Activated CD4-positive, alpha-beta T cell treated with anti-CD3 and anti-CD28 coated beads, Interleukin-2, amount 10 ng/mL, durations not matched to agents 7 days and 5 days (primary cell): ENCODE data around the gene BRDT. TPM values are rescaled to one million over a fixed set of nuclear protein-coding genes. Genes with fewer than 3 reads are reported as not detected.

Experiments
- CTCF ChIA-PET: fragments of 350-600 bp; sonication (Branson Sonifier 250); formaldehyde crosslinking; loops from one replicate; lab custom pipeline; 2021; ENCODE audit warnings: antibody characterized with exemption; lab: Charles Lee
- POLR2A ChIA-PET: fragments of 350-600 bp; sonication (Branson Sonifier 250); formaldehyde crosslinking; loops from one replicate; lab custom pipeline; 2021; ENCODE audit warnings: antibody characterized with exemption; lab: Charles Lee
- DNase-seq: peaks from one replicate; pipeline ENCODE4 v3.0.0-alpha.2; 2020
- H3K27ac Mint-ChIP-seq: one replicate; pipeline ENCODE4 v1.8.0; 2021; ENCODE audit warnings: mild to moderate bottlenecking, moderate library complexity, mixed read lengths
- H3K27me3 Mint-ChIP-seq: one replicate; pipeline ENCODE4 v1.8.0; 2021; ENCODE audit warnings: mixed read lengths
- H3K36me3 Mint-ChIP-seq: one replicate; pipeline ENCODE4 v1.8.0; 2021; ENCODE audit warnings: low read depth, mixed read lengths
- H3K4me1 Mint-ChIP-seq: one replicate; pipeline ENCODE4 v1.8.0; 2021; ENCODE audit warnings: mixed read lengths
- H3K4me3 Mint-ChIP-seq: one replicate; pipeline ENCODE4 v1.8.0; 2021; ENCODE audit warnings: mild to moderate bottlenecking, moderate library complexity, mixed read lengths
- H3K9me3 Mint-ChIP-seq: one replicate; pipeline ENCODE4 v1.8.0; 2021; ENCODE audit warnings: mixed read lengths
- total RNA-seq, 2 experiments: library from RNA; stranded (reverse); gene quantifications; one replicate each; pipeline ENCODE4 v1.2.3, GENCODE V29; 2021

The BRDT gene
- total RNA-seq, 2 experiments from 2014 or later: not detected

DNA sequence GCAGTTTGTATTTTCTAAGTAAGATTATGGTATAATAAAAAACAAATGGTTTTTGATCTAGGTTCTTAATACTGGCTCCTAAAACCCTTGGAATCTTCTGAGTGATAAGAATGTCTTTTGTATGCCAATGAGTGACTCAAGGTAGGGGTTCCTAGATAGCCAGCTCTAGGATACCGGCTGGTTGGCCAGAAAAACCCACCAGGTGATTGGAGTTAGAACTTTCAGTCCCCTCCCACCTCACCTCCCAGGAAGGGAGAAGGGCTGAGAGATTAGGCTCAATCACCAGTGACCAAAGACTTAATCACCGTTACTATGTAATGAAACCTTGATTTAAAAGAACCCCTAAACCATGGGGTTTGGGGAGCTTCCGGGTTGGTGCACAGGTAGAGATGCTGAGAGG, 8.7 kb upstream of the BRDT start:
- no peaks in the 10 kb centered on the region for H3K9me3 Mint-ChIP-seq
- POLR2A ChIA-PET: no interaction called here
- no peak for DNase-seq
- no peaks in the 10 kb centered on the region for H3K4me1 Mint-ChIP-seq
- H3K4me3 Mint-ChIP-seq: no peak overlapping the region
- H3K36me3 Mint-ChIP-seq: no peaks in the 10 kb centered on the region
- H3K27ac Mint-ChIP-seq: no peak overlapping the region
- H3K27me3 Mint-ChIP-seq: no peaks in the 10 kb centered on the region
- CTCF ChIA-PET: interaction anchor here (0.6 kb wide), 2 partner anchors 259 to 860 kb away, joined by 3 read pairs; no protein-coding TSS in a partner anchor

DNA sequence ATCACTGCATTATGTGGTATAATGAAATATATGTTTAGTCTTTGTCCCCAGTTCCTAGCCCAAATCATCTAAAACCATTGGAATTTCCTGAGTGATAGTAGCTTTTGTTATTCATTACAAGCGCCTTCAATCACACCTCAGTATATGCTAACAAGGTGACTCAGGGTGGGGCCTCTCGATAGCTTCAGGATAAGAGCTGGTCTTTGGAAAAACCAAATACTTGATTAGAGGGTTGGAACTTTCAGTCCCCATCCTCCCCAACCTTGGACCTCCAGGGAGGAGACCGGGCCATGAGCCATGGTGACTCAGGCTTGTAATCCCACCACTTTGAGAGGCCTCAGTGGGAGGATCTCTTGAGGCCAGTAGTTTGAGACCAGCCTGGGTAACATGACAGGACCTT, 5.1 kb upstream of the BRDT start:
- Mint-ChIP-seq H3K4me3 (no peak overlapping the region), H3K9me3 (peaks cover 14% of the 10 kb centered on the region), H3K4me1 (peaks cover 17% of the 10 kb centered on the region), H3K36me3 (peaks cover 2% of the 10 kb centered on the region), H3K27ac (no peak overlapping the region), H3K27me3 (no peaks in the 10 kb centered on the region)
- ChIA-PET CTCF (interaction anchor here (1.1 kb wide), 1 partner anchor 10 kb away, joined by 3 read pairs; no protein-coding TSS in a partner anchor), POLR2A (no interaction called here)
- DNase-seq: no peak

DNA sequence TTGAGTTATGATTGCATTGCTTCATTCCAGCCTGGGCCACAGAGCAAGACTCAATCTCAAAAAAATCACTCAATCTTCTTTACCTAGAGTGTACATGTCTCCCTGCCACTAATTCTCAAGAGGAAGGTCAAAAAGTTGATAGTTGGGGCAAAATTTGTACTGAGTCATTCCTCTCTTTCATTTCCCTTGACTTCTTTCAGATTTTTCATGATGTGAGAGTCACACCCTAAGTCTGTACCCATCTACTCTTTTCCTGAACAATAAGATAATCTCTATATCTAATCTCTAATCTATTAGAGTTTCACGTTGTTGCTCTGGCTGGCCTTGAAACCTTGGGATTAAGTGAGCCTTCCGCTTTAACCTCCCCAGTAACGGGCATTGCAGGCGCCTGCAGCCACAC, 1.1 kb upstream of the BRDT start:
- CTCF ChIA-PET: no interaction called here
- peaks cover 18% of the 10 kb centered on the region for H3K4me1 Mint-ChIP-seq

DNA sequence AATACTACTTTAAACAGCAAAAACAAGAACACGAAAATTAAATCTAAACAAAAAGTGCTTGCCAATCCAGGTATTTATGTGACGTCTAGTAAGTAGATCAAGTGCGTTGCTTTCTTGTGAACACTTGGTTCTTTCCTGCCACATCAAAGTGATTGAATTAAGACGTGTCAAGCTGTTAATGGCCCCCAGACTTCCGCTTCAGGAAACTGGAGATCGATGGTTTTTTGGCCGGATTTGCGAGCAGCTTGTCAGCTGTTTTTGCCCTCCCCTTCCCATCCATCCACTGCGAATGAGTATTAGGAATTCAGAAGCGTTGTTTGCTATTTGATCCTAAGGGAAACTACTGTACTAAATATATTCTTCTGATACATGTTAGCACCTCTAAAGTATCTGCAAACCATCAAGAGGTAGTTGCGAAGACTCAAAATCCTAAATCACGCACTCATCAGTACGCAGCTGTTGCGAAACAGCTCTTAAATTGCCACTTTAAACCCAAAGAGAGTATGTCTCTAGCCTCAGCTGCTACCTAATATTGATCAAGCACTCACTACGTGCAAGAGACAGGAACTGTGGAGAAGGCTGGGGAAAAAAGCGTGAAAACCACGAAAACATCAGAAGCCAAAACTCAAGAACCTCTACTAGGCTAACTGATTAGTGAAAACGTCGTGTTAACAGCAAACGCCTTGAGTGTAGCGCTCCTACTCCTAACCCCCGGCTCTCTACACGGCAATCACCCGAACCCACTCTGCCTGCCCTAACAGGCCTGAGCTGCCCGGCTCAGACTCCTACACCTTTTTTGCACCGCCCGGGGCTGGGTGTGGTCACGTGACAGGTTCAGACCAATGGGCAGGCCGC, 473 bp upstream of the BRDT start:
- H3K36me3 Mint-ChIP-seq: peaks cover 5% of the 10 kb centered on the region
- peak; percentile 35 for DNase-seq
- peaks cover 18% of the 10 kb centered on the region for H3K4me1 Mint-ChIP-seq
- ChIA-PET CTCF (no interaction called here), POLR2A (no interaction called here)
- H3K27ac Mint-ChIP-seq: peak overlapping the region; percentile 82
- peaks cover 20% of the 10 kb centered on the region for H3K9me3 Mint-ChIP-seq
- H3K4me3 Mint-ChIP-seq: peak overlapping the region; percentile 17
- H3K27me3 Mint-ChIP-seq: peaks cover 2% of the 10 kb centered on the region

More for the DNA sequence above, 1.1 kb upstream of the BRDT start:
- Mint-ChIP-seq H3K27me3 (peaks cover 2% of the 10 kb centered on the region), H3K9me3 (peaks cover 20% of the 10 kb centered on the region), H3K4me3 (peak overlapping the region; percentile 17), H3K36me3 (peaks cover 5% of the 10 kb centered on the region), H3K27ac (peak overlapping the region; percentile 82)
- POLR2A ChIA-PET: no interaction called here
- DNase-seq: no peak

DNA sequence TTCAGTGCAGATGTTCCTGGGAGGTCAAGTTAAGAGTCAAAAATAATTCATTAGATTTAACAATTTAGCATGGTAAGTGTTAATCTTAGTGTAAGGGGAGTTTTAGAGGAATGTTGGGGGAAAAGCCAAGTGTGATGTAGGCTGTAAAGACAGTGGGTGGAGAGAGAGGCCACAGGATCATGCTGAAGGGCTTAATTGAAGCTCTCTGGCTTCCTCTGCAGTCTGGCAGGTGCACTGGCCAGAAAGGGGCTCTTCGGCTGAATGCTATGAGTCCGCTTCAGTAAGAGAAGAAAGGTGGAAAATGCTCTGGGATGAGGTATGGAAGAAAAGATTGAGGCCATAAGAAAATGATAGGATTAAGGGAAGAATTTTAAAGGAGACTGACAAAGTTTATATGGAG, 3.0 kb downstream of the BRDT start:
- ChIA-PET POLR2A (interaction anchor here (0.6 kb wide), 1 partner anchor 433 kb away, joined by 3 read pairs; no protein-coding TSS in a partner anchor), CTCF (no interaction called here)
- DNase-seq: no peak
- Mint-ChIP-seq H3K27me3 (peaks cover 2% of the 10 kb centered on the region), H3K36me3 (peaks cover 5% of the 10 kb centered on the region), H3K4me3 (no peak overlapping the region), H3K9me3 (peaks cover 16% of the 10 kb centered on the region), H3K4me1 (peaks cover 15% of the 10 kb centered on the region), H3K27ac (no peak overlapping the region)

DNA sequence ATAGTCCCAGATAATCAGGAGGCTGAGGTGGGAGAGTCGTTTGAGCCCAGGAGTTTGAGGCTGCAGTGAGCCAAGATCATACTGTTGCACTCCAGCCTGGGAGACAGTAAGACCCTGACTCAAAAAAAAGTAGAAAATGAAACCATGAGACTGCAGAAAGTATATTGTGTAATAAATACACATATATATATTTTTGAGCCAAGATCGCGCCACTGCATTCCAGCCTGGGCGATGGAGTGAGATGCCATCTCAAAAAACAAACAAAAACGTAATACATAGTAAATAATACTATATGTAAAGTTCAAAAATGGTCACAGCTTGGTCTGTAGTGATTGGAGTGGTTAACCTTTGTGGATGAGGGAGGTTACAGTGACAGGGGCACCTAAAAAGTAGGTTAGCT, 9.7 kb downstream of the BRDT start:
- peaks cover 5% of the 10 kb centered on the region for H3K27me3 Mint-ChIP-seq
- DNase-seq: no peak
- no peaks in the 10 kb centered on the region for H3K36me3 Mint-ChIP-seq
- H3K9me3 Mint-ChIP-seq: no peaks in the 10 kb centered on the region
- no peak overlapping the region for H3K27ac Mint-ChIP-seq
- no peak overlapping the region for H3K4me3 Mint-ChIP-seq
- ChIA-PET CTCF (interaction anchor here (0.7 kb wide), 1 partner anchor 30 kb away, joined by 3 read pairs; no protein-coding TSS in a partner anchor), POLR2A (no interaction called here)
- no peaks in the 10 kb centered on the region for H3K4me1 Mint-ChIP-seq

DNA sequence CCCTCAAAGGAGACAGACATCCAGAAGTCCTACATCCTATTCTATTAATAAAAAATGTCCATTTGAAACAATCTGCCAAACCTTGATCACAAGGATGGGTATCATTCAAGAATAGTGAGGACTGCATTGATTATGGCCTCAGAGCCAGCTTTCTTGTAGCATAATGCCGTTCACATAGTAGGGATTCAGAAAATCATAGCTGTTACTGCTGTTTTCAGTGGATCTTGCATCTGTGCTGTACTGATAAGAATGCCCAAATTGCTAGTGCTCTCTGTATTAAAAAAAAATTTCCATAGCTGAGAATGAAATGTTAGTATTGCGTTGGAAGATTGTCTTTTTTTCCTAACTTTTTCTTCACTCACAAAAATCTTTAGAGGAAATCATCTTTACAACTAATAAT, 19.1 kb downstream of the BRDT start:
- H3K9me3 Mint-ChIP-seq: peaks cover 3% of the 10 kb centered on the region
- POLR2A ChIA-PET: no interaction called here
- no peak overlapping the region for H3K4me3 Mint-ChIP-seq
- no peaks in the 10 kb centered on the region for H3K36me3 Mint-ChIP-seq
- peaks cover 2% of the 10 kb centered on the region for H3K27me3 Mint-ChIP-seq
- no peak overlapping the region for H3K27ac Mint-ChIP-seq
- no peak for DNase-seq
- H3K4me1 Mint-ChIP-seq: no peaks in the 10 kb centered on the region
- CTCF ChIA-PET: no interaction called here

DNA sequence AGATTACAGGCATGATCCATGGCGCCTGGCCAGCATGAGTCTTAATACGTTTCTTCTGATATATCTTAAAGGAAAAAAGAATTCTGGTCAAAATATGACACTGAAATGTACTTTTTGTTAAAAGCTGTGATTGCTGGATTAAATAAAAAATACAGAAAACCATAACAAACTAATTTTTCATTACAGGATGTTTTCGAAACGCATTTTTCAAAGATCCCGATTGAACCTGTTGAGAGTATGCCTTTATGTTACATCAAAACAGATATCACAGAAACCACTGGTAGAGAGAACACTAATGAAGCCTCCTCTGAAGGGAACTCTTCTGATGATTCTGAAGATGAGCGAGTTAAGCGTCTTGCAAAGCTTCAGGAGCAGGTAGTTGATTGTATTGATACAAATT, 30.2 kb downstream of the BRDT start:
- Mint-ChIP-seq H3K4me1 (no peaks in the 10 kb centered on the region), H3K36me3 (no peaks in the 10 kb centered on the region), H3K27me3 (peaks cover 11% of the 10 kb centered on the region), H3K9me3 (no peaks in the 10 kb centered on the region), H3K27ac (no peak overlapping the region), H3K4me3 (no peak overlapping the region)
- ChIA-PET CTCF (interaction anchor here (1.2 kb wide), 1 partner anchor 13 kb away, joined by 3 read pairs; no protein-coding TSS in a partner anchor), POLR2A (no interaction called here)
- DNase-seq: no peak

DNA sequence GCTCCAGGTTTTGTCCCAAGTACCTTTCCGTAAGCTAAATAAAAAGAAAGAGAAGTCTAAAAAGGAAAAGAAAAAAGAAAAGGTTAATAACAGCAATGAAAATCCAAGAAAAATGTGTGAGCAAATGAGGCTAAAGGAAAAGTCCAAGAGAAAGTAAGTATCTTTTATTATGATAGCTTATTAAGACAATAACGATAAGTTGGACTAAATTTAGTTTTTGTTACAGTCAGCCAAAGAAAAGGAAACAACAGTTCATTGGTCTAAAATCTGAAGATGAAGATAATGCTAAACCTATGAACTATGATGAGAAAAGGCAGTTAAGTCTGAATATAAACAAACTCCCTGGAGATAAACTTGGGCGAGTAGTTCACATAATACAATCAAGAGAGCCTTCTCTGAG, 31.5 kb downstream of the BRDT start:
- no peaks in the 10 kb centered on the region for H3K9me3 Mint-ChIP-seq
- H3K27ac Mint-ChIP-seq: no peak overlapping the region
- H3K4me3 Mint-ChIP-seq: no peak overlapping the region
- CTCF ChIA-PET: interaction anchor here (0.8 to 1.2 kb wide), 2 partner anchors 9 to 14 kb away, joined by 3 to 4 read pairs; no protein-coding TSS in a partner anchor
- POLR2A ChIA-PET: no interaction called here
- DNase-seq: no peak
- H3K4me1 Mint-ChIP-seq: no peaks in the 10 kb centered on the region
- H3K27me3 Mint-ChIP-seq: peaks cover 11% of the 10 kb centered on the region
- no peaks in the 10 kb centered on the region for H3K36me3 Mint-ChIP-seq

DNA sequence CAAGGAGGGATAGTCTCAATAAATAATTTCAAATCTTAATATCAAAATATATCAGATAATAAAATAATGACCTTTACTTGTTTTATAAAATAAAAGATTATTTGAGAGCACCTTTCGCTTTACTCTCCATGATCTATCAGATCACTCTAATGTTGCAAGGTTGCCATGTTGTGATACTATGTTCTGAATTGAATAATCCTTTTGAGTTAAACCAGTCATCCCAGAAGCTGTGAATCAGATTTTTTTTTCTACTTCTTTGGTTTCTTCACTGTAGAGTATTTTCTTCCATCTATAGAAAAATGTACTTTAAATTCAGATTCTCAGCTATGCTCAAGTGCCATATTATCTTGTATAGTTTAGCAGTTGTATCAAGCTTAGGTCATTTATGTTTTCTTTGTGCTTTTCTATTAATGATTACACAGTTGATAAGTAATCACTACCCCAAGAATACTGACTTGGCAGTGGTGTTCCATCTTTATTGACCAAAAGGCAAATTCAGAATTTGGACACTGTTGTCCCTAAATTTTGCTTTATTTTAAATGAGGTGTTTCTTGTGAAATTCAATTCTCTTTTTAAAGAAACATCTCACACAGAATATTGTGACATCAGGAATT, 32.9 kb downstream of the BRDT start:
- POLR2A ChIA-PET: no interaction called here
- Mint-ChIP-seq H3K27me3 (peaks cover 6% of the 10 kb centered on the region), H3K9me3 (no peaks in the 10 kb centered on the region), H3K4me3 (no peak overlapping the region), H3K4me1 (no peaks in the 10 kb centered on the region), H3K36me3 (no peaks in the 10 kb centered on the region), H3K27ac (no peak overlapping the region)
- CTCF ChIA-PET: no interaction called here
- no peak for DNase-seq

DNA sequence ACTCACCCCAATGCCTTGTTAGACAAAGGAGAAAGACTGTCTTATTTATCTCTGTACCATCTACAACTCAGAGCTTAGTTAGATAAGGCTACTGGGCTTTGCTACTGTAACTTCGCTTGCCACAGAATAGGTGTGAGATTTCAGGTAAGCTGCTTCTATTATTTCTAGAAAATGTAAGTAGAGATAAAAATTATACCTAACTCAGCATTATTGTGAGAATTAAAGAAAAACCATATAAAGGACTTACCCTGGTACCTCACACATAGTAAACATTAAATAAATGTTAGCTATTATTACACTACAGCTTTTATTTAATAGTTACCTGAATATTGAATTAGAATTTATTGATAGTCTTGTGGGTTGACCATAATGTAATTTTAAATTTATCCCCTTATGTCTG, 44.1 kb downstream of the BRDT start:
- Mint-ChIP-seq H3K27ac (no peak overlapping the region), H3K27me3 (peaks cover 8% of the 10 kb centered on the region), H3K9me3 (no peaks in the 10 kb centered on the region), H3K4me3 (no peak overlapping the region), H3K4me1 (no peaks in the 10 kb centered on the region), H3K36me3 (no peaks in the 10 kb centered on the region)
- POLR2A ChIA-PET: no interaction called here
- no peak for DNase-seq
- CTCF ChIA-PET: interaction anchor here (0.5 kb wide), 1 partner anchor 43 kb away, joined by 3 read pairs; no protein-coding TSS in a partner anchor

DNA sequence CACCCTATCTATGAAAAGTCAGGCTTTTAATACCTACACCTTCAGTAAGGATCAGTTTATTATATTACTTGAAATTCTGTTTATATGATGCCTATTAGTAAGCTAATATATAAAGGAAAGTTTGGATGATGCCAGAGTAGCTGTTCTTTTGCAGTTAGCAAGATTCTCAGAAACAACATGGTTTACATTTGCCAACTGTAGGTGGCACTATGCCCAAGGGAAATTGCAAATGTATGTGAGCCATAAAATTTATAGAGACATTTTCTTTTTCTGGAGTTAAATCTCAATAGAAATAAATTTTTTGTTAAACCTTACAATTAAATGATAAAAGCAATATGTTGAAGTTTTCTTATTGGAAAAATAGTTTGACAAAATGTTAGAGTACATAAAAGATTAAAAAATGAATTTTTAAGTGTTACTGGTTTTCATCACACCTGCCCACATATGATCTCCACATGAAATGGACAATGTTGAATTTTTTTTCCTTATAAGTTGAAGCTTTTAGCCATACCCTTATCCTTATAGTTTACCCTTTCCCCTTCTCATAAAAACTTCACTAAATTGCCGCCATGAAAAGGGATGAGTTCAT, 48.5 kb downstream of the BRDT start:
- peak; percentile 63 for DNase-seq
- Mint-ChIP-seq H3K27me3 (peaks cover 9% of the 10 kb centered on the region), H3K36me3 (no peaks in the 10 kb centered on the region), H3K27ac (no peak overlapping the region), H3K4me3 (no peak overlapping the region), H3K9me3 (no peaks in the 10 kb centered on the region), H3K4me1 (no peaks in the 10 kb centered on the region)
- ChIA-PET CTCF (interaction anchor here (1.5 to 2.1 kb wide), 2 partner anchors 12 to 313 kb away, joined by 3 to 6 read pairs; no protein-coding TSS in a partner anchor), POLR2A (no interaction called here)

DNA sequence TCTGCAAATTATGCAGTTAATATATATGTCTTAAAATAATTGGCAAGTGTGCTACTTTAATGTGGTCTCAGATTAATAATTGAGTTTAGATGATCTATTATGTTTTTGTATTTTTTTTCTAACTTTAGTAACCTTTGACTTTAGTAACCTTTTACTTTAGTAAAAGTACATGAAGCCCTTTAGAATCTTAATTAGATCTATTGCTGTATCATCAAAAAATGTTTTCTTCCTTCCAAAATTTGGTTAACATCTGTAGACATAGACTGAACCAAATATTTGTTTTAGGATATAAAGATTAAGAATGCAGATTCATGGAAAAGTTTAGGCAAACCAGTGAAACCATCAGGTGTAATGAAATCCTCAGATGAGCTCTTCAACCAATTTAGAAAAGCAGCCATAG, 54.9 kb downstream of the BRDT start:
- DNase-seq: no peak
- Mint-ChIP-seq H3K4me3 (no peak overlapping the region), H3K27ac (no peak overlapping the region), H3K4me1 (no peaks in the 10 kb centered on the region), H3K27me3 (peaks cover 5% of the 10 kb centered on the region), H3K9me3 (no peaks in the 10 kb centered on the region), H3K36me3 (no peaks in the 10 kb centered on the region)
- CTCF ChIA-PET: interaction anchor here (0.7 to 1.3 kb wide), 2 partner anchors 28 to 437 kb away, joined by 4 to 5 read pairs; no protein-coding TSS in a partner anchor
- POLR2A ChIA-PET: no interaction called here
